Measurements from ENCODE around the gene B4GALT6. TPM values are rescaled to one million over a fixed set of nuclear protein-coding genes. Genes with fewer than 3 reads are reported as not detected.

Gene B4GALT6
- total and polyA plus RNA-seq, 2 experiments from 2014 or later: 3.2 to 14.1 TPM

DNA sequence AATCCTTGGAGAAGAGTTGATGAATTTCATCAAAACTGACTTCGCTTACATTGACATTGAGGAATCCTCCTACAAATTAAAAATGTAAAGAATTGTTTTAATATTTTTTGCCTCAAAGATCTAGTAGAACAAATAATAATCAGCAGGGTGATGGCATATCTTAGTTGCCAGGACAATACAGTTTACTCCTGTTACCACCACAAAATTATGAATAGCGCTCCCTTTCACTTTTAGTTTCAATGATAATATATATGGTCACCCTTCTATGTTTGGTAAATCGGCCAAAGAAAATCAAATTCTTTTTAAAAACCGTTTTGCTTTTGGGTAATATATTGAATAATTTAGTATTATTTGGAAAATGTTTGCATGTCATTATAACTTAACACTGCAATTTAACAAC is 39.0 kb downstream of the B4GALT6 start:
- no peak for DNase-seq (ENCODE audit: low spot score)
- TF ChIP-seq EZH2phosphoT487 (IDR thresholded peaks at IDR 0.05; ENCODE audit: low read depth, severe bottlenecking, unreplicated experiment) (no peak), EZH2 (IDR thresholded peaks at IDR 0.05; ENCODE audit: borderline replicate concordance) (no peak)
- TF ChIP-seq, protein P1, sequence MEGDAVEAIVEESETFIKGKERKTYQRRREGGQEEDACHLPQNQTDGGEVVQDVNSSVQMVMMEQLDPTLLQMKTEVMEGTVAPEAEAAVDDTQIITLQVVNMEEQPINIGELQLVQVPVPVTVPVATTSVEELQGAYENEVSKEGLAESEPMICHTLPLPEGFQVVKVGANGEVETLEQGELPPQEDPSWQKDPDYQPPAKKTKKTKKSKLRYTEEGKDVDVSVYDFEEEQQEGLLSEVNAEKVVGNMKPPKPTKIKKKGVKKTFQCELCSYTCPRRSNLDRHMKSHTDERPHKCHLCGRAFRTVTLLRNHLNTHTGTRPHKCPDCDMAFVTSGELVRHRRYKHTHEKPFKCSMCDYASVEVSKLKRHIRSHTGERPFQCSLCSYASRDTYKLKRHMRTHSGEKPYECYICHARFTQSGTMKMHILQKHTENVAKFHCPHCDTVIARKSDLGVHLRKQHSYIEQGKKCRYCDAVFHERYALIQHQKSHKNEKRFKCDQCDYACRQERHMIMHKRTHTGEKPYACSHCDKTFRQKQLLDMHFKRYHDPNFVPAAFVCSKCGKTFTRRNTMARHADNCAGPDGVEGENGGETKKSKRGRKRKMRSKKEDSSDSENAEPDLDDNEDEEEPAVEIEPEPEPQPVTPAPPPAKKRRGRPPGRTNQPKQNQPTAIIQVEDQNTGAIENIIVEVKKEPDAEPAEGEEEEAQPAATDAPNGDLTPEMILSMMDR (IDR thresholded peaks at IDR 0.05; ENCODE audit: poor library complexity): no peak
- peaks cover 31% of the 10 kb centered on the region for H3K4me1 ChIP-seq (ENCODE audit: insufficient read depth)
- no peaks in the 10 kb centered on the region for H3K9me3 ChIP-seq (ENCODE audit: low read depth)
- H3K36me3 ChIP-seq (replicated peaks; ENCODE audit: insufficient read depth, low read depth): no peaks in the 10 kb centered on the region
- 95% methylated on average over 4 of the region's 4 CpGs for WGBS (ENCODE audit: low lambda C conversion rate, missing lambda C conversion rate)
- no peaks in the 10 kb centered on the region for H3K27me3 ChIP-seq
- no peak overlapping the region for H2AFZ ChIP-seq
- H3K4me2 ChIP-seq: no peak overlapping the region
- no peak overlapping the region for H3K27ac ChIP-seq
- no peak overlapping the region for H3K4me3 ChIP-seq
- H4K20me1 ChIP-seq (ENCODE audit: insufficient read depth, poor library complexity, severe bottlenecking): no peaks in the 10 kb centered on the region
- peaks cover 6% of the 10 kb centered on the region for H3K79me2 ChIP-seq
- no peaks in the 10 kb centered on the region for H3K9me2 ChIP-seq (replicated peaks; ENCODE audit: insufficient read depth)

DNA sequence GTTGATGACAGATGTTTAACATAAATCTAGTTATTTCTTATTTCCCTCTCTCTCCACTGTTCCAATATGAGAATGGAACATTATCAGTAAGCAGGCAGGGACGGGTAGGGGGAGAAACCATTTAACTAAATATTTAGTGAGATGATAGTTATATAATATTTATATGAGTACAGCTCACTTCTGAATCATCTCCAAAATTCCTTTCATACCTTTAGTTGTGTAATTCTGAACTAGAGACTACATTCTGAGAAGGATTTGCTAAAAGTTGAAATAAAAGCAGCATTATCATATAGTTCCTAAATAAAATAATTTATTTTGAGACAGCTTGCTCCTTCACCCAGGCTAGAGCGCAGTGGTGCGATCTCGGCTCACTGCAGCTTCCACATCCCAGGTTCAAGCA is 41.4 kb downstream of the B4GALT6 start:
- no peak overlapping the region for H3K27ac ChIP-seq
- H3K4me2 ChIP-seq: no peak overlapping the region
- H3K36me3 ChIP-seq (replicated peaks; ENCODE audit: insufficient read depth, low read depth): no peaks in the 10 kb centered on the region
- no peaks in the 10 kb centered on the region for H4K20me1 ChIP-seq (ENCODE audit: insufficient read depth, poor library complexity, severe bottlenecking)
- peaks cover 18% of the 10 kb centered on the region for H3K4me1 ChIP-seq (ENCODE audit: insufficient read depth)
- TF ChIP-seq, protein P1 (IDR thresholded peaks at IDR 0.05; ENCODE audit: poor library complexity): no peak
- TF ChIP-seq EZH2phosphoT487 (IDR thresholded peaks at IDR 0.05; ENCODE audit: low read depth, severe bottlenecking, unreplicated experiment) (no peak), EZH2 (IDR thresholded peaks at IDR 0.05; ENCODE audit: borderline replicate concordance) (no peak)
- no peaks in the 10 kb centered on the region for H3K9me2 ChIP-seq (replicated peaks; ENCODE audit: insufficient read depth)
- no peaks in the 10 kb centered on the region for H3K27me3 ChIP-seq
- no peak overlapping the region for H2AFZ ChIP-seq
- H3K4me3 ChIP-seq: no peak overlapping the region
- WGBS (ENCODE audit: low lambda C conversion rate, missing lambda C conversion rate): 93% methylated on average over 4 of the region's 4 CpGs
- H3K9me3 ChIP-seq (ENCODE audit: low read depth): no peaks in the 10 kb centered on the region
- no peak for DNase-seq (ENCODE audit: low spot score)
- peaks cover 6% of the 10 kb centered on the region for H3K79me2 ChIP-seq

DNA sequence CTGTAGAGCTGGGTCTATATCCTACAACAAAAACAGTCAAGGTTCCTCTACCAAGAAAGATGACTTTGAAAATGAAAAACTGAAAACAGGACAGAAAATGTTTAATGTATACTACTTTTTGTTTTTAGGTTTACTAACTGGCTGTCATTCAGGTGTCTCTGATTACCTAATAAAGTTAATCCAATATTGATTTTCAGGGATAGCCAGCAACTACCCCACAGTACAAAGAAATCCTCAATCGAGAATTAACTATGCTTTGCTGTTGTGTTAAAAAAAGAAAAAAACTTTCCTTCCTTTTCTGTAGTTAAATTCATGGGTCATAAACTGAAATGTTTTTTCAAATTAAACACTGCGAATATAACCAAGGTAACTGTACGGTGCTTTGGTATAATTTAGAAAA is 46.9 kb downstream of the B4GALT6 start:
- no peak for DNase-seq (ENCODE audit: low spot score)
- Histone ChIP-seq H3K4me1 (ENCODE audit: insufficient read depth) (no peaks in the 10 kb centered on the region), H3K9me2 (replicated peaks; ENCODE audit: insufficient read depth) (no peaks in the 10 kb centered on the region), H3K9me3 (ENCODE audit: low read depth) (no peaks in the 10 kb centered on the region), H4K20me1 (ENCODE audit: insufficient read depth, poor library complexity, severe bottlenecking) (no peaks in the 10 kb centered on the region), H3K79me2 (no peaks in the 10 kb centered on the region), H3K27me3 (no peaks in the 10 kb centered on the region), H3K27ac (no peak overlapping the region), H2AFZ (no peak overlapping the region), H3K4me3 (no peak overlapping the region), H3K36me3 (replicated peaks; ENCODE audit: insufficient read depth, low read depth) (no peaks in the 10 kb centered on the region), H3K4me2 (no peak overlapping the region)
- WGBS (ENCODE audit: low lambda C conversion rate, missing lambda C conversion rate): 86% methylated on average over 3 of the region's 3 CpGs
- no peak for TF ChIP-seq EZH2 (IDR thresholded peaks at IDR 0.05; ENCODE audit: borderline replicate concordance)
- no peak for TF ChIP-seq EZH2phosphoT487 (IDR thresholded peaks at IDR 0.05; ENCODE audit: low read depth, severe bottlenecking, unreplicated experiment)
- TF ChIP-seq, protein P1 (IDR thresholded peaks at IDR 0.05; ENCODE audit: poor library complexity): no peak

DNA sequence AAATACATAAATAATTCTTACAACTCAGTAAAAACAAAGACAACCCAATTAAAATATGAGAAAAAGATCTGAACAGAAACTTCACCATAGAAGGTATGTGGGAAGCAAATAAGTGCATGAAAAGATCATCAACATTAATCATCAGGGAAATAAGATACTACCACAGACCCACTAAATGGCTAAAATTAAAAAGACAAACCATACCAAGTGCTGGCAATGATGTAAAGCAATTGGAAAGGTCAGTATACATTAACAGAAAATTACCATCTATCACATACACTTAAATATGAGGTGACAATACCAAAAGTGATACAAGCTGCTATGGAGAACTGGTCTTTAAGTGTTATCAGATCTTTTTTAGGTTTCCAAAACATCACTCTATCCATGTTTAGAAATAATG is 48.0 kb downstream of the B4GALT6 start:
- Histone ChIP-seq H3K9me3 (ENCODE audit: low read depth) (no peaks in the 10 kb centered on the region), H3K4me2 (no peak overlapping the region), H2AFZ (no peak overlapping the region), H3K27ac (no peak overlapping the region), H4K20me1 (ENCODE audit: insufficient read depth, poor library complexity, severe bottlenecking) (no peaks in the 10 kb centered on the region), H3K4me3 (no peak overlapping the region), H3K4me1 (ENCODE audit: insufficient read depth) (no peaks in the 10 kb centered on the region), H3K36me3 (replicated peaks; ENCODE audit: insufficient read depth, low read depth) (no peaks in the 10 kb centered on the region), H3K9me2 (replicated peaks; ENCODE audit: insufficient read depth) (no peaks in the 10 kb centered on the region), H3K27me3 (no peaks in the 10 kb centered on the region), H3K79me2 (no peaks in the 10 kb centered on the region)
- DNase-seq (ENCODE audit: low spot score): no peak
- TF ChIP-seq EZH2 (IDR thresholded peaks at IDR 0.05; ENCODE audit: borderline replicate concordance): no peak

Measured in hepatocyte (in vitro differentiated cells).